GM19324 (cell line): ENCODE data around the gene PRXL2A.
A peak's percentile ranks its signal among the peaks of the same experiment; 100 is the strongest.
"Not testable (repeated sequence)": the region's sequence is repeated elsewhere in the genome, so short reads cannot be mapped to it uniquely, and the experiment has no call there.

Experiments
- ATAC-seq: cut with Tn5 transposase; IDR thresholded peaks from one replicate; pipeline ENCODE4 v1.9.1; 2021; ENCODE audit warnings: mild to moderate bottlenecking, moderate library complexity; ENCODE audit not compliant: unreplicated experiment, low FRiP score

The PRXL2A gene

DNA sequence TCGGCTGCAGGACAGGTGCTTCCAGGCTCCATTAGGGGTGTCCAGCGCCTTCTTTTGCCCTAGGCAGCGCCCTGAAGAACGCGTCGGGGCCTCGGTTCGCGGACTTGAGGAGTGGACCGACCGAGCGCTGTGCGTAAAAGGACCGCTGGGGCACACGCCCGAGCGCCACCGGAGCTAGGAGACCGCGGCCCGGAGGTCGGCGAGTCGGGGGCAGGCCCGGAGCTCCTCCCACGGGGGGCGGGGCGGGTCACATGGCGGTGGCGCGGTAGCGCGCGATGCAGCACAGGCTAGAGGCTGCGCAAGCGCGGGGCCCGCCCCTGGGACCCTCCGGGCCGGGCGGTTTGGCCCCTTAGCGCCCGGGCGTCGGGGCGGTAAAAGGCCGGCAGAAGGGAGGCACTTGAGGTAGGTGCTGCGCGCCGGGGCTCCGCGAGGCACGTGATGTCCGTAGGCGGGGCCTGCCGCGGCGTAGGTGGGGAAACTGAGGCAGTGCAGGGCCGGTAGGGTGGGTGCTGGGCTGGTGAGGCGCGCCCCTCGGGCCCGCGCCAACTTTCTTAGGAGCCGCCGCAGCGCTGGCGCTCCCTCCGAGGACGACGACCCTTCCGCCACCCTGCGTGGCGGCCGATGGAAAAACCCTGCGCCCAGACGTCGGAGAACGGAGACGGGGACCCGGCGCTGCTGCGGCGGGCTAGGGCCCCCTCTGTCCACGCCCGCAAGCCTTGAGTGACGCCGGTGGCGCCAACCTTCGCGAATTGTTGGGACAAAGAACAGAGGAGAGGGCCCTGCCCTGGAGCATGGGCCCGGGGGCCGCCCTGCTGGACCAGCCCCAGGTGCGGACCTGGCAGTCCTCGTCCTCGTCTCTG, at the start of gene PRXL2A:
PRXL2A (plus strand) TSS at position 310 of the 860 bp plus-strand sequence. CDS start 11,917 bp downstream, outside the sequence.
- peak; percentile 92 for ATAC-seq

DNA sequence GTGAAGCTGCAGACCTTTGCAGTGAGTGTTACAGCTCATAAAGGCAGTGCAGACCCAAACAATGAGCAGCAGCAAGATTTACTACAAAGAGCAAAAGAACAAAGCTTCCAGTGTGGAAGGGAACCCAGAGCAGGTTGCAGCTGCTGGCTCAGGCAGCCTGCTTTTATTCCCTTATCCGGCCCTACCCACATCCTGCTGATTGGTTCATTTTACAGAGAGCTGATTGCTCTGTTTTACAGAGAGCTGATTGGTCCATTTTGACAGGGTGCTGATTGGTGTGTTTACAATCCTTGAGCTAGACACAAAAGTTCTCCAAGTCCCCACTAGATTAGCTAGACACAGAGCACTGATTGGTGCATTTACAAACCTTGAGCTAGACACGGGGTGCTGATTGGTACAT, 49.4 kb upstream of the PRXL2A start:
- not testable (repeated sequence) for ATAC-seq

GRCh38 chr10:80359644-80360043, 48.7 kb upstream of the PRXL2A start:
- no peak for ATAC-seq

DNA sequence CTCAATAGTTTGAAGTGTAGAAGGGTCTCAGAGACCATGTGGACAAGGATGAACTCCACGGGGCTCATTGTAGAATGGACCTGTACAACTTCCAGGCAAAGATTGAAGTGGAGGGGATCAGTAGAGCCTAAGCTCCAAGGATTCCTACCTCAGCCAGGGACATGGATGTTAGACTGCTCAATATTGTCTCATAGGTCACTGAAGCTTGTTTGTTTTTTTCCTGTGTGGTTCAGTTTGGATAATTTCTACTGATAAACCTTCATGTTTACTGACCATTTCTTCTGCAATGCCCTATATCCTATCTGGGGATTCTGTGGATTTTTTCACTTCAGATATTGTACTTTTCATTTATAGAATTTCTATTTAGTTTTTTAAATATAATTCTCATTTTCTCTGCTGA, 42.8 kb upstream of the PRXL2A start:
- no peak for ATAC-seq

GRCh38 chr10:80371467-80371866, 36.9 kb upstream of the PRXL2A start:
- ATAC-seq = no peak

- no peak for ATAC-seq
Measured at GRCh38 chr10:80372675-80373074, 35.7 kb upstream of the PRXL2A start.

DNA sequence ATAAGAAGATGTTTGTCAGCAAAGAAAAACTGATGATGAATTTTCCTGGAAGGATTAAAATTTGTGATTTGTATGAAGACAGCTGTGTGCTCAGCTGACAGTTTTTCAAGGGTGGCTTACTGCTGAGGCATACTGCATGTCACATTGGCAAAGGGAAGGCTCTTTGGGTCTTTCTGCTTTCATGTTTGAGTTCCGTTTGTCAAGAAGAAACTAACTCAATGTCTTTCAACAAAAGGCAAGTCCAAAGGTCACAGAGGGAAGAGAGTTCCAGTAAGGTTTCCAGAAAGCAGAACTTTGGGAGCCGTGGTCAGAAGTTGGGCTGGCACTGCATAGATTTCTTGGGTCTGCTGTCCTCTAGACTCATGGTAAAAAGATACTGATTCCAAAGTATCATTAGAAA, 34.8 kb upstream of the PRXL2A start:
- ATAC-seq = no peak

DNA sequence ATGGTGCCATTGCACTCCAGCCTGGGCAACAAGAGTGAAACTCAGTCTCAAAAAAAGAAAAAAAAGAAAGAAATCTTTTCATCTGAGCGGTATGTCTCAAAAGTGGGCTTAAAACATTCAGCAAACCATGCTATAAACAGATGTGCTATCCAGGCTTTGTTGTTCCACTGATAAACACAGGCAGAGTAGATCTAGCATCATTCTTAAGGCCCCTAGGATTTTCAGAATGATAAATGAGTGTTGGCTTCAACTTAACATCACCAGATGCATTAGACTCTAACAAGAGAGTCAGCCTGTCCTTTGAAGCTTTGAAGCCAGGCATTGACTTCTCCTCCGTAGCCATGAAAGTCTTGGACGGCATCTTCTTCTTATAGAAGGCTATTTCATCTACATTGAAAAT, 28.6 kb upstream of the PRXL2A start:
- ATAC-seq = no peak

DNA sequence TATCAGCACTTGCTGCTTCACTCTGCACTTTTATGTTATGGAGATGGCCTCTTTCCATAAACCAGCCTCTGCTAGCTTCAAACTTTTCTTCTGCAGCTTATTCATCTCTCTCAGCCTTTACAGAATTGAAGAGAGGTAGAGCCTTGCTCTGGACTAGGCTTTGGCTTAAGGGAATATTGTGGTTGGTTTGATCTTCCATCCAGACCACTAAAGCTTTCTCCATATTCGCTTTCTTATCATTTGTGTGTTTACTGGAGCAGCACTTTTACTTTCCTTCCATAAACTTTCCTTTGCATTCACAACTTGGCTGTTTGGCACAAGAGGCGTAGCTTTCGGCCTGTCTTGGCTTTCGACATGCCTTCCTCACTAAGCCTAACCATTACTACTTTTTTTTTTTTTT, 28.2 kb upstream of the PRXL2A start:
- no peak for ATAC-seq

DNA sequence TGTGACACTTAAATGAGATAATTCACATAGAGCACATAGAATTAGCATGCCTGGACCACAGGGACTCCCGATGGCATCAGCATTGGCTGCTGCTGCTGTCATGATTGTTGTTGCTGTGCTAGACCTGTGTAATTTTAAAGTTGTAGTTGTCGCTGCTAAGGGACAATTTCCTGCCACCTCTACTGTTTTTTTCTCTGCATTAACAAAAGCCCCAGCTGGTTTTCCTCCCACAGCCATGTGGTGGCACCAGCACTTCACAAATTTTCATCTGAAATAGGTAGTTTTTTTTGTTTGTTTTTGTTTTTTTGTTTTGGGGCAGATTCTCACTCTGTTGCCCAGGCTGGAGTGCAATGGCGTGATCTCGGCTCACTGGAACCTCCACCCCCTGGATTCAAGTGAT, 25.4 kb upstream of the PRXL2A start:
- no peak for ATAC-seq

DNA sequence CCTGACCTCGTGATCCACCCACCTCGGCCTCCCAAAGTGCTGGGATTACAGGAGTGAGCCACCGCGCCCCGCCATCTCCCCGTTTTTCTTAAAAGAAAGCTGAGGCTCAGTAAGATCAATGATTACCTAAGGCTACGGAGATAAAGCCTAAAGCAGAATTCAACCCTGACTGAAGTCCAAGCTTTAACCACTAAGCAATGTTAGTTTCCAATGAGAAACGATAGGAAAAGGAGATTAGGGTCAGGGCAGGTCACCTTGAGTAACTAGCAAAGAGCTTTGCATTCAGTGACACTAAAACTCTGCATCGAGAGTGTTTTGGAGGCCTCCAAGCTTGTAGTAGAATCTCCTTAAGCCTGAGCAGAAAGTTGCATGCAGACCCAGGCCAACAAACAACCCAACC, 17.6 kb upstream of the PRXL2A start:
- ATAC-seq = no peak

DNA sequence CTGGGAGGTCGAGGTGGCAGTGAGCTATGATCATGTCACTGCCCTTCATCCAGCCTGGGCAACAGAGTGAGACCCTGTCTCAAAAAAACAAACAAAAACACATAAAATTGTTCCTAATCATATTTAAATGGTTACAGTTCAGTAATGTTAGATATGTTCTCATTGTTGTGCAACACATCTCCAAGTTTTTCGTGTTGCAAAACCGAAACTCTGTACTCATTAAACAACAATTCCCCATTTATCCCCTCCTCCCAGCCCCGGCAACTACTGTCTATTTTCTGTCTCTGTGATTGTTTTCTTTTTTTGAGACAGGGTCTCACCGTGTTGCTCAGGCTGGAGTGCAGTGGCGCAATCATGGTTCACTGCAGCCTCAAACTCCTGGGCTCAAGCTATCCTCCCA, 16.1 kb upstream of the PRXL2A start:
- ATAC-seq = no peak

DNA sequence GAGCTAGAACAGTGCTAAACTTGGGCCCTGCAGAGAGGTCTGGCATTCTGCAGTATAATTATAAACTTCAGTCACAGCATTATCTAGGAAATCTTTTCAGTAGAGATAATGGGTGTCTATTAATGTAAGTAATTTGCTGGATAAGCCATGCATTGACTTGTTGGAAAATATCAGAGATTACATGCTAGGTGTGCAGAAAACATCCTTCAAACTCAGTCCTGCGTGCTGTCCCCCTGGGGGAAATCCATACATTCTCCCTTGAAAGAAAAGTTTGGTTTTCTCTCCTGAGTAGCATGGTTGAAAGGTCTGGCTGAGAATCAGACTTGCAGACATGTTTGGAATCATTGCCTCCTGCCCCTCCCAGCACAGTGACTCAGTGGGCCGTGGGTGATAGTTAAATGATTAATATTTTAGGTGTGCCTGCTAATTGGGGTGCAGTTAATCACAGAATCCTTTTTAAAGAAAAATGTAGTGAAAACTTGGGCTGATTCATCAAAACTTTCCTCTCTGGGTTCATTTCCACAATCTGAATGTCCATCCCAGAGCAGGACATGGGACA, 13.9 kb upstream of the PRXL2A start:
- no peak for ATAC-seq

GRCh38 chr10:80397014-80397413, 11.3 kb upstream of the PRXL2A start:
- no peak for ATAC-seq

DNA sequence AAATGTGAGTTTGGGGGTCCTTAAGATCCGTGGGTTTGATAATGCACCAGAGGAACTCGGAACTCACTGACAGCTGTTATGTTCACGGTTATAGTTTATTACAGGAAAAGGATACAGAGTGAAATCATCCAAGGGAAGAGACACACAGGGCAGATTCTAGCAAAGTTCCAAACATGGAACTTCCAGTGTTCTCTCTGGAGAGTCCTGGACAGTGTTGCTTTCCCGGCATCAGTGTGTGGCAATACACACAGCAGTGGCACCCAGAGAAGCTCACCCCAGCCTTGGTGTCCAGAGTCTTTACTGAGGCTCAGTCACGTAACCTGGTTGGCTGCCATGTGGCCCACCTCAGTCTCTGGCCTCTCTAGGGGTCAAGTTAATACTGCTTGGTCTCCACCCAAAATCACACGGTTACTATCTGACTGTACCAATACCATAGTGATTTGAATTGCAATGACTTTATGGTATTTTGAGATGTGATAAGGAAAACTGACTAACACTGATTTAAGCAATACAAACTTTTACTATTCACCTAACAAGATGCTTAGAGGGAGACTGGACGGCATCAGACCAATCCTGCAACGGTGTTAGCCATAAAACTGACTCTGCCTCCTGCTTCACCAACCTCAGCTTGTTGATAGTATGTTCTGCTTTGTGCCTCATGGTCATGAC, 8.1 kb upstream of the PRXL2A start:
- ATAC-seq = no peak

- no peak for ATAC-seq
Measured at GRCh38 chr10:80405035-80405434, 3.3 kb upstream of the PRXL2A start.

GRCh38 chr10:80405626-80406025, 2.7 kb upstream of the PRXL2A start:
- ATAC-seq = no peak

DNA sequence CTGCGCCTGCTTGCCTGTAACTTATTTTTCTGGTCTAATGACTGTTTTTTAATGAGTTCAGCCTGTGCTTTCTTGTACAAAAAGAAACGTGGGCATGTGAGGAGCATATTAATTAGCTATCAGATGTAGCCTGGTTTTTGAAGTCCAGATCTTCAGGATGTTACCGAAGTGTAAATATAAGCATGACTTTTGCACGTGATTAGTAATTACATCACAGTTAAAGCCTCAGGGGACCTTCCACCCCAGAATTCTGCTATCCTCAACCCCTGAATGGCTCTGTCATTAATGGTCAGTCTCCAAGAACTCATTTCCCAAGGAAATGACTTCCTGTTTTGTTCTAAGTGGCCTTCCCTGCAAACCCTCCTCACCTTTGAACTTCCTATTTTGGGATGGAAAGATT, 2.1 kb upstream of the PRXL2A start:
- ATAC-seq = no peak

GRCh38 chr10:80407812-80408241, 524 bp upstream of the PRXL2A start:
- ATAC-seq = peak; percentile 18

- ATAC-seq = no peak
Measured at GRCh38 chr10:80409121-80409520, 770 bp downstream of the PRXL2A start.

DNA sequence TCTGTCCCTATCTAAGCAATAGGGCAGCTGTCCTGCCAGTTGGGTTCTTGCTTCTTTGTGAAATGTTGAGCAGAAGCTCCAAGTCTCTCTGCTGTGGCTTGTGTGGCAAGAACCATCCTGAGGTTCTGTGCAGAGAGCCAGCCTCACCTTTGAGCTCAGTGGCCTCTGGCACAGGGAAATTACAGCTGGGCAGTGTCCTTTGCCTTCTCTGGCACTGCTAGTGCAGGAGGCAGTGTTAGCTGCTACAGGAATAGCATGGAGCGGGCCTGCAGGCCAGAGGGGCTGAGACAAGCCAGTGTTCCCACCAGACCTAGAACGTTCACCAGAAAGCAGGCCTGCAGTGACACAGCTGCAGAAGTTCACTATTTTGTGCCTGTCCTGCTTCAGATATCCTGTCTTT, 1.8 kb downstream of the PRXL2A start:
- ATAC-seq = no peak
